ENCODE data around the gene MVK.

The MVK gene

GRCh38 chr12:109618082-109618481 lies 44.5 kb downstream of the MVK start:
- Histone ChIP-seq H3K79me2 (ENCODE audit: insufficient read depth, low read length) (no peaks in the 10 kb centered on the region), H3K9ac (ENCODE audit: low read depth, low read length, poor library complexity, severe bottlenecking) (no peak overlapping the region), H3K36me3 (ENCODE audit: insufficient read depth, low read length) (no peaks in the 10 kb centered on the region), H3K4me2 (ENCODE audit: low read depth, low read length, poor library complexity, severe bottlenecking) (no peak overlapping the region), H3K9me3 (ENCODE audit: insufficient read depth, low read depth, low read length) (no peaks in the 10 kb centered on the region), H3K4me3 (ENCODE audit: low read length, poor library complexity, severe bottlenecking) (no peak overlapping the region), H3K27me3 (ENCODE audit: insufficient read depth, low read length, poor library complexity, severe bottlenecking) (no peaks in the 10 kb centered on the region), H2AFZ (ENCODE audit: low read length) (no peak overlapping the region), H3F3A (ENCODE audit: low read depth) (no peaks in the 10 kb centered on the region), H3K4me1 (ENCODE audit: insufficient read depth, low read length, poor library complexity, severe bottlenecking) (no peaks in the 10 kb centered on the region), H3K9me2 (replicated peaks; ENCODE audit: low read depth, low read length) (no peaks in the 10 kb centered on the region), H4K20me1 (ENCODE audit: insufficient read depth, low read length, poor library complexity, severe bottlenecking) (no peaks in the 10 kb centered on the region)
- TF ChIP-seq, protein P1, sequence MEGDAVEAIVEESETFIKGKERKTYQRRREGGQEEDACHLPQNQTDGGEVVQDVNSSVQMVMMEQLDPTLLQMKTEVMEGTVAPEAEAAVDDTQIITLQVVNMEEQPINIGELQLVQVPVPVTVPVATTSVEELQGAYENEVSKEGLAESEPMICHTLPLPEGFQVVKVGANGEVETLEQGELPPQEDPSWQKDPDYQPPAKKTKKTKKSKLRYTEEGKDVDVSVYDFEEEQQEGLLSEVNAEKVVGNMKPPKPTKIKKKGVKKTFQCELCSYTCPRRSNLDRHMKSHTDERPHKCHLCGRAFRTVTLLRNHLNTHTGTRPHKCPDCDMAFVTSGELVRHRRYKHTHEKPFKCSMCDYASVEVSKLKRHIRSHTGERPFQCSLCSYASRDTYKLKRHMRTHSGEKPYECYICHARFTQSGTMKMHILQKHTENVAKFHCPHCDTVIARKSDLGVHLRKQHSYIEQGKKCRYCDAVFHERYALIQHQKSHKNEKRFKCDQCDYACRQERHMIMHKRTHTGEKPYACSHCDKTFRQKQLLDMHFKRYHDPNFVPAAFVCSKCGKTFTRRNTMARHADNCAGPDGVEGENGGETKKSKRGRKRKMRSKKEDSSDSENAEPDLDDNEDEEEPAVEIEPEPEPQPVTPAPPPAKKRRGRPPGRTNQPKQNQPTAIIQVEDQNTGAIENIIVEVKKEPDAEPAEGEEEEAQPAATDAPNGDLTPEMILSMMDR (conservative IDR thresholded peaks at IDR 0.05; ENCODE audit: low read length), result no peak
- TF ChIP-seq EZH2phosphoT487 (IDR thresholded peaks at IDR 0.05; ENCODE audit: borderline replicate concordance), result no peak

- no peaks in the 10 kb centered on the region for H3K36me3 ChIP-seq (ENCODE audit: insufficient read depth, low read length)
- no peak overlapping the region for H2AFZ ChIP-seq (ENCODE audit: low read length)
- H3K79me2 ChIP-seq (ENCODE audit: insufficient read depth, low read length), result no peaks in the 10 kb centered on the region
- H3F3A ChIP-seq (ENCODE audit: low read depth), result no peaks in the 10 kb centered on the region
- no peak overlapping the region for H3K9ac ChIP-seq (ENCODE audit: low read depth, low read length, poor library complexity, severe bottlenecking)
- no peak overlapping the region for H3K4me3 ChIP-seq (ENCODE audit: low read length, poor library complexity, severe bottlenecking)
- H3K4me2 ChIP-seq (ENCODE audit: low read depth, low read length, poor library complexity, severe bottlenecking), result no peak overlapping the region
- H3K27me3 ChIP-seq (ENCODE audit: insufficient read depth, low read length, poor library complexity, severe bottlenecking), result no peaks in the 10 kb centered on the region
- no peaks in the 10 kb centered on the region for H3K4me1 ChIP-seq (ENCODE audit: insufficient read depth, low read length, poor library complexity, severe bottlenecking)
- no peaks in the 10 kb centered on the region for H3K9me3 ChIP-seq (ENCODE audit: insufficient read depth, low read depth, low read length)
- TF ChIP-seq EZH2phosphoT487 (IDR thresholded peaks at IDR 0.05; ENCODE audit: borderline replicate concordance), result no peak
- TF ChIP-seq, protein P1 (conservative IDR thresholded peaks at IDR 0.05; ENCODE audit: low read length), result no peak
- H4K20me1 ChIP-seq (ENCODE audit: insufficient read depth, low read length, poor library complexity, severe bottlenecking), result no peaks in the 10 kb centered on the region
- H3K9me2 ChIP-seq (replicated peaks; ENCODE audit: low read depth, low read length), result no peaks in the 10 kb centered on the region
Measured at GRCh38 chr12:109619002-109619604, 45.5 kb downstream of the MVK start.

- Histone ChIP-seq H3F3A (ENCODE audit: low read depth) (no peaks in the 10 kb centered on the region), H3K4me1 (ENCODE audit: insufficient read depth, low read length, poor library complexity, severe bottlenecking) (no peaks in the 10 kb centered on the region), H3K4me3 (ENCODE audit: low read length, poor library complexity, severe bottlenecking) (no peak overlapping the region), H3K79me2 (ENCODE audit: insufficient read depth, low read length) (no peaks in the 10 kb centered on the region), H3K4me2 (ENCODE audit: low read depth, low read length, poor library complexity, severe bottlenecking) (no peak overlapping the region), H3K27me3 (ENCODE audit: insufficient read depth, low read length, poor library complexity, severe bottlenecking) (no peaks in the 10 kb centered on the region), H3K9me2 (replicated peaks; ENCODE audit: low read depth, low read length) (no peaks in the 10 kb centered on the region), H4K20me1 (ENCODE audit: insufficient read depth, low read length, poor library complexity, severe bottlenecking) (no peaks in the 10 kb centered on the region), H2AFZ (ENCODE audit: low read length) (no peak overlapping the region), H3K9ac (ENCODE audit: low read depth, low read length, poor library complexity, severe bottlenecking) (no peak overlapping the region), H3K9me3 (ENCODE audit: insufficient read depth, low read depth, low read length) (no peaks in the 10 kb centered on the region), H3K36me3 (ENCODE audit: insufficient read depth, low read length) (no peaks in the 10 kb centered on the region)
- TF ChIP-seq, protein P1 (conservative IDR thresholded peaks at IDR 0.05; ENCODE audit: low read length), result no peak
- no peak for TF ChIP-seq EZH2phosphoT487 (IDR thresholded peaks at IDR 0.05; ENCODE audit: borderline replicate concordance)
Measured at GRCh38 chr12:109621211-109621694, 47.7 kb downstream of the MVK start.
